Endodermal cell (in vitro differentiated cells): ENCODE data around the gene GRID1. TPM values are rescaled to one million over a fixed set of nuclear protein-coding genes. Genes with fewer than 3 reads are reported as not detected.

Experiments
- DNase-seq: peaks from one replicate; pipeline ENCODE4 v3.0.0-alpha.2; 2017
- H3K27ac ChIP-seq: 2 replicates; pipeline ENCODE4 v1.5.1; 2013; ENCODE audit warnings: mild to moderate bottlenecking, low read depth, low read length, moderate library complexity
- H3K27me3 ChIP-seq: 2 replicates; pipeline ENCODE4 v1.6.1; 2013; ENCODE audit warnings: mild to moderate bottlenecking, low read length, moderate library complexity; ENCODE audit not compliant: insufficient read depth, control insufficient read depth, poor library complexity, severe bottlenecking
- H3K36me3 ChIP-seq: 2 replicates; pipeline ENCODE4 v1.7.0; 2013; ENCODE audit warnings: mild to moderate bottlenecking, low read length, moderate library complexity; ENCODE audit not compliant: control insufficient read depth, insufficient read depth
- H3K4me1 ChIP-seq: one replicate; pipeline ENCODE4 v1.7.0; 2013; ENCODE audit warnings: low read length; ENCODE audit not compliant: control insufficient read depth, insufficient read depth
- H3K4me3 ChIP-seq: 2 replicates; pipeline ENCODE4 v1.5.1; 2013; ENCODE audit warnings: mild to moderate bottlenecking, low read length, moderate library complexity
- H3K9ac ChIP-seq: 2 replicates; pipeline ENCODE4 v1.6.1; 2013; ENCODE audit warnings: mild to moderate bottlenecking, low read length, moderate library complexity; ENCODE audit not compliant: poor library complexity, severe bottlenecking; ENCODE audit errors: extremely low read depth
- H3K9me3 ChIP-seq: 2 replicates; pipeline ENCODE4 v1.6.1; 2013; ENCODE audit warnings: mild to moderate bottlenecking, low read length, moderate library complexity; ENCODE audit not compliant: control insufficient read depth
- H3K27ac Mint-ChIP-seq: 2 replicates; pipeline ENCODE4 v1.8.0; 2020; ENCODE audit warnings: mixed read lengths
- H3K27me3 Mint-ChIP-seq: 2 replicates; pipeline ENCODE4 v1.8.0; 2021; ENCODE audit warnings: mild to moderate bottlenecking, mixed read lengths; ENCODE audit not compliant: insufficient read depth
- H3K36me3 Mint-ChIP-seq: 2 replicates; pipeline ENCODE4 v1.8.0; 2020; ENCODE audit warnings: low read depth, mixed read lengths
- H3K4me1 Mint-ChIP-seq: 2 replicates; pipeline ENCODE4 v1.8.0; 2020; ENCODE audit warnings: mixed read lengths
- H3K4me3 Mint-ChIP-seq: 2 replicates; pipeline ENCODE4 v1.8.0; 2020; ENCODE audit warnings: mild to moderate bottlenecking, moderate library complexity, mixed read lengths
- H3K9me3 Mint-ChIP-seq: 2 replicates; pipeline ENCODE4 v1.8.0; 2020; ENCODE audit warnings: mild to moderate bottlenecking, mixed read lengths
- WGBS, 2 experiments: methylation state at CpG; one replicate each; pipeline versions ENCODE4 v1.1.5 to v1.1.7; 2013; ENCODE audit warnings: missing lambda C conversion rate in 2 of 2, mixed read lengths in 1 of 2; ENCODE audit not compliant: insufficient coverage in 1 of 2, insufficient read length in 1 of 2; 5-methylcytosine and 5-hydroxymethylcytosine counted together
- total RNA-seq, 2 donors: library from RNA; stranded (reverse); fragmentation: NEBNext Ultra II Directional in 1 of 2; extraction: Animal tissue kit (Norgen Biotek cat#: 25700) in 1 of 2; gene quantifications; 2 replicates in 1 of 2; 3 replicates in 1 of 2; pipeline ENCODE4 v1.2.1, GENCODE V29; 2021
- TF ChIP-seq, protein P1 (sequence below): fragments of 200-600 bp; sonication (generic); conservative IDR thresholded peaks from 2 replicates; pipeline ENCODE4 v1.5.0; 2021; ENCODE audit warnings: antibody characterized with exemption, mild to moderate bottlenecking

GRID1 gene
- total RNA-seq, 2 donors from 2014 or later: 0.13 to 0.53 TPM

DNA sequence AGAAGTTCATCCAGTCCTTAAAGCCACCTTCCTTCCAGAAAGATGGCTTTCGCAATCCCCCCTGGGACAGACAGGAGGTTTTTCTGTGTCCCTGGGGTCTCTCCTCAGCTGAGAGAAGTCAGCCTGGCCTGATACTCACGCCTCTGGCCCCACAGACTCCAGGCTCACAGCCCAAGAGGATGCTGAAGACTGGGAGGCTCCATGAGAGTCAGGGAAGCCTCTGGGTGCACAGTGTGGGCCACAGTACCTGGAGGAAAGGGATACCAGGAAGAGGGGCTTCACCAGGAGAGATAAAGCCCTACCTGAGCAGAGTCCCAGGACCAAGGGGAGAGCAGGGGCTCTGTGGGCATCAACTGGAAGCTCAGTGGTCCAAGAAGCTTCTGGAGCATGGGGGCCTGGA lies 324.4 kb downstream of the GRID1 start:
- H3K4me3 ChIP-seq: no peak overlapping the region
- TF ChIP-seq, protein P1, sequence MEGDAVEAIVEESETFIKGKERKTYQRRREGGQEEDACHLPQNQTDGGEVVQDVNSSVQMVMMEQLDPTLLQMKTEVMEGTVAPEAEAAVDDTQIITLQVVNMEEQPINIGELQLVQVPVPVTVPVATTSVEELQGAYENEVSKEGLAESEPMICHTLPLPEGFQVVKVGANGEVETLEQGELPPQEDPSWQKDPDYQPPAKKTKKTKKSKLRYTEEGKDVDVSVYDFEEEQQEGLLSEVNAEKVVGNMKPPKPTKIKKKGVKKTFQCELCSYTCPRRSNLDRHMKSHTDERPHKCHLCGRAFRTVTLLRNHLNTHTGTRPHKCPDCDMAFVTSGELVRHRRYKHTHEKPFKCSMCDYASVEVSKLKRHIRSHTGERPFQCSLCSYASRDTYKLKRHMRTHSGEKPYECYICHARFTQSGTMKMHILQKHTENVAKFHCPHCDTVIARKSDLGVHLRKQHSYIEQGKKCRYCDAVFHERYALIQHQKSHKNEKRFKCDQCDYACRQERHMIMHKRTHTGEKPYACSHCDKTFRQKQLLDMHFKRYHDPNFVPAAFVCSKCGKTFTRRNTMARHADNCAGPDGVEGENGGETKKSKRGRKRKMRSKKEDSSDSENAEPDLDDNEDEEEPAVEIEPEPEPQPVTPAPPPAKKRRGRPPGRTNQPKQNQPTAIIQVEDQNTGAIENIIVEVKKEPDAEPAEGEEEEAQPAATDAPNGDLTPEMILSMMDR: no peak
- no peak overlapping the region for H3K4me3 Mint-ChIP-seq
- H3K27ac ChIP-seq: no peak overlapping the region
- no peaks in the 10 kb centered on the region for H3K36me3 ChIP-seq
- H3K27me3 Mint-ChIP-seq: peaks cover 20% of the 10 kb centered on the region
- 94 to 100% methylated on average over 2 of the region's 2 CpGs for WGBS, 2 experiments
- no peaks in the 10 kb centered on the region for H3K9me3 ChIP-seq
- no peak overlapping the region for H3K9ac ChIP-seq
- H3K4me1 Mint-ChIP-seq: peaks cover 25% of the 10 kb centered on the region
- DNase-seq: no peak
- no peak overlapping the region for H3K27ac Mint-ChIP-seq
- no peaks in the 10 kb centered on the region for H3K36me3 Mint-ChIP-seq
- H3K4me1 ChIP-seq: peaks cover under 1% of the 10 kb centered on the region
- no peaks in the 10 kb centered on the region for H3K27me3 ChIP-seq
- no peaks in the 10 kb centered on the region for H3K9me3 Mint-ChIP-seq

DNA sequence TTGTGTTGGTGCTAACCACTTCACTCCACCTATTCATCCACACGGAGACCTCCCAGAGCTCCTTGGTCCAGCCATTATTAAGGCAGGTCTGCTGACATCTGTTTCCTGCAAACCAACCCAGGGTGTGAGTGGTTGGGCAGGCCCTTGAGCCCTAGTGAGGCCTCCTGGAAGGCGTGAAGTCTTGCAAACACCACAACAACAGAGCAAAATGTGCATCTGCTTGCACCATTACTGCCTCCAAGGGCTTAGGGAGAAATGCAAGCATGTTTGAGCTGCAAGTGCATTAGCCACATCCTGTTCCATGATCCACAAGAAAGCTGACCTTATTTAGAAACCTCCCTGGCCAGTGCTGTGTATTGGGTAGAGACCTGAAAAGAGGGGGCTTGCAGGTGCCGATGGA lies 325.5 kb downstream of the GRID1 start:
- WGBS, 2 experiments: 92% methylated on average over 2 to 3 of the region's 3 CpGs
- Mint-ChIP-seq H3K9me3 (no peaks in the 10 kb centered on the region), H3K27me3 (peaks cover 17% of the 10 kb centered on the region), H3K4me1 (peaks cover 15% of the 10 kb centered on the region), H3K27ac (no peak overlapping the region), H3K4me3 (no peak overlapping the region), H3K36me3 (no peaks in the 10 kb centered on the region)
- Histone ChIP-seq H3K36me3 (no peaks in the 10 kb centered on the region), H3K9me3 (no peaks in the 10 kb centered on the region), H3K27me3 (no peaks in the 10 kb centered on the region), H3K4me1 (no peaks in the 10 kb centered on the region), H3K27ac (no peak overlapping the region), H3K4me3 (no peak overlapping the region), H3K9ac (no peak overlapping the region)
- DNase-seq: peak; percentile 69
- TF ChIP-seq, protein P1: no peak

DNA sequence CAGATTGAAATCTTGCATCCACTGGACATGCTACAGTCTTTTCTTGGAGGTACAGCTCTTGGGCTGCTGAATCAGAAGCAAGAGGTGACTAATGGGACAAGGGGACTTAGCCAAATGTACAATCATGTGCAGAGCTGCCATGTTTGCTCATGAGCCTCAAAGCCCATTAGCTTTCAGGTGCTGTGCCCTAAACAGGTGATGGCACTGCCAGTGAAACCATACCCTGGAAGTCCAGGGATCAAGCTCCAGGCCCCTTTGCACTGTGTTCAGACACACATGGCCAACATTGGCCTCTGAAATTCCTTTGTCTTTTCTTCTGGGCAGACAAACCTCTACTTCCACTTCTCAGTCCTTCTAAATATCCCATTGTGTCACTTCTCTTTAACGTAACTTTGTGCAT lies 328.2 kb downstream of the GRID1 start:
- no peak overlapping the region for H3K27ac ChIP-seq
- Mint-ChIP-seq H3K27ac (no peak overlapping the region), H3K36me3 (no peaks in the 10 kb centered on the region), H3K9me3 (peaks cover under 1% of the 10 kb centered on the region), H3K4me1 (peaks cover 13% of the 10 kb centered on the region), H3K27me3 (no peaks in the 10 kb centered on the region), H3K4me3 (no peak overlapping the region)
- no CpG with 5 or more reads among the region's 1 CpG for whole genome bisulfite sequencing, 2 experiments
- no peak for DNase-seq
- TF ChIP-seq, protein P1: no peak
- peaks cover 4% of the 10 kb centered on the region for H3K9me3 ChIP-seq
- H3K9ac ChIP-seq: no peak overlapping the region
- no peaks in the 10 kb centered on the region for H3K27me3 ChIP-seq
- H3K4me1 ChIP-seq: no peaks in the 10 kb centered on the region
- no peak overlapping the region for H3K4me3 ChIP-seq
- H3K36me3 ChIP-seq: no peaks in the 10 kb centered on the region
